Sigmoid colon (tissue), 7 donors: ENCODE results near the gene TRIP13. TPM values are rescaled to one million over a fixed set of nuclear protein-coding genes. Genes with fewer than 3 reads are reported as not detected.

Experiments
- DNase-seq: peaks from one replicate; pipeline ENCODE4 v3.0.0-alpha.2; 2019
- H3K27ac ChIP-seq, 4 donors: fragments of 200-600 bp; sonication (generic); one replicate each; pipeline ENCODE4 v1.5.1; 2016 to 2019; ENCODE audit warnings: mild to moderate bottlenecking in 1 of 4
- H3K27me3 ChIP-seq, 3 donors: fragments of 200-600 bp; sonication (generic); one replicate each; pipeline ENCODE4 v1.5.1; 2019; ENCODE audit warnings: mild to moderate bottlenecking in 1 of 3
- H3K36me3 ChIP-seq, 4 donors: fragments of 200-600 bp; sonication (generic); one replicate each; pipeline ENCODE4 v1.5.1; 2016 to 2019
- H3K4me1 ChIP-seq, 4 donors: fragments of 200-600 bp; sonication (generic); one replicate each; pipeline ENCODE4 v1.5.1; 2017 to 2019
- H3K4me3 ChIP-seq, 4 donors: fragments of 200-600 bp; sonication (generic); one replicate each; pipeline ENCODE4 v1.5.1; 2017 to 2019; ENCODE audit warnings: mild to moderate bottlenecking in 2 of 4, moderate library complexity in 1 of 4
- H3K9me3 ChIP-seq, 4 donors: fragments of 200-600 bp in 3 of 4; sonication (generic) in 3 of 4; one replicate each; pipeline versions ENCODE4 v1.5.1 to v1.6.1; 2013 to 2019
- EP300 ChIP-seq, 4 donors: sonication (generic); formaldehyde crosslinking; IDR thresholded peaks; one replicate each; pipeline ENCODE4 v1.6.1; 2017; ENCODE audit warnings: antibody characterized with exemption in 4 of 4
- POLR2A ChIP-seq, 2 donors: fragments of 450-650 bp; IDR thresholded peaks; one replicate each; pipeline ENCODE4 v1.6.1; 2016; ENCODE audit warnings: antibody characterized with exemption in 2 of 2, mild to moderate bottlenecking in 2 of 2, moderate library complexity in 2 of 2
- POLR2AphosphoS5 ChIP-seq, 4 donors: sonication (generic); formaldehyde crosslinking; IDR thresholded peaks; one replicate each; pipeline ENCODE4 v1.6.1; 2017; ENCODE audit warnings: antibody characterized with exemption in 4 of 4
- WGBS, 2 donors: extraction: QIAGEN DNeasy Blood & Tissue Kit; methylation state at CpG; one replicate each; pipeline ENCODE4 v1.1.7; 2013; 5-methylcytosine and 5-hydroxymethylcytosine counted together
- intact Hi-C: fragments of 100-400 bp; cut with DNase I; formaldehyde crosslinking; loops from one replicate; pipeline ENCODE4 v1.15.1; 2023
- polyA plus RNA-seq, 3 donors: library from polyadenylated mRNA; stranded (reverse); fragments of 200-250 nt; gene quantifications; one replicate each; pipeline ENCODE4 v1.2.3, GENCODE V29; 2013
- total RNA-seq, 4 donors: library from RNA; depleted of rRNA; stranded (reverse); fragments of >200 nt; gene quantifications; one replicate each; pipeline ENCODE4 v1.1.0, GENCODE V29; 2016
- TF ChIP-seq, protein P1 (sequence below), 4 experiments: fragments of 450-650 bp in 3 of 4; fragments of 200-600 bp in 1 of 4; IDR thresholded peaks; one replicate each; pipeline ENCODE4 v1.5.1; 2016 to 2019; ENCODE audit warnings: antibody characterized with exemption in 4 of 4, mild to moderate bottlenecking in 3 of 4, moderate library complexity in 2 of 4
- donor health status: healthy with polysubstance abuse.
- donor health status: Bipolar disorder and iron deficiency.
- donor health status: healthy.

Gene TRIP13
- total and polyA plus RNA-seq, 7 donors: 0.16 to 7.7 (median 1.0) TPM; not detected in 1

DNA sequence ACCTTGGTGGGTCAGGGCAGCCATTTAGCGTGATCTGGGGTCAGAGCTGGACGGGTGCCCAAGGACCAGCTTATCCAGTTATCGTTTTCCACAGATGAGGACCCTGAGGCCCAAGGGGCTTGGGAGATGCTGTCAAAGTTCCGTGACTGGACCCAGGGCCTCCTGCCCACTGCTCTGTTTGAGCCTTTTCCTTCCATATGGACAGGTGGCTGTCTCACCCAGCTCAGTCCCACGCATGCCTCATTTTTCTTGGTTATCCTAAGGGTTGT, 56.5 kb downstream of the TRIP13 start:
- H3K27ac ChIP-seq: no peak overlapping the region
- no peak overlapping the region for H3K4me3 ChIP-seq
- peaks cover 0 to 3% (median 0%) of the 10 kb centered on the region in 3 donors for H3K27me3 ChIP-seq
- TF ChIP-seq POLR2AphosphoS5 (IDR thresholded peaks at IDR 0.05): no peak
- no peak for TF ChIP-seq EP300 (IDR thresholded peaks at IDR 0.05)
- TF ChIP-seq, protein P1, sequence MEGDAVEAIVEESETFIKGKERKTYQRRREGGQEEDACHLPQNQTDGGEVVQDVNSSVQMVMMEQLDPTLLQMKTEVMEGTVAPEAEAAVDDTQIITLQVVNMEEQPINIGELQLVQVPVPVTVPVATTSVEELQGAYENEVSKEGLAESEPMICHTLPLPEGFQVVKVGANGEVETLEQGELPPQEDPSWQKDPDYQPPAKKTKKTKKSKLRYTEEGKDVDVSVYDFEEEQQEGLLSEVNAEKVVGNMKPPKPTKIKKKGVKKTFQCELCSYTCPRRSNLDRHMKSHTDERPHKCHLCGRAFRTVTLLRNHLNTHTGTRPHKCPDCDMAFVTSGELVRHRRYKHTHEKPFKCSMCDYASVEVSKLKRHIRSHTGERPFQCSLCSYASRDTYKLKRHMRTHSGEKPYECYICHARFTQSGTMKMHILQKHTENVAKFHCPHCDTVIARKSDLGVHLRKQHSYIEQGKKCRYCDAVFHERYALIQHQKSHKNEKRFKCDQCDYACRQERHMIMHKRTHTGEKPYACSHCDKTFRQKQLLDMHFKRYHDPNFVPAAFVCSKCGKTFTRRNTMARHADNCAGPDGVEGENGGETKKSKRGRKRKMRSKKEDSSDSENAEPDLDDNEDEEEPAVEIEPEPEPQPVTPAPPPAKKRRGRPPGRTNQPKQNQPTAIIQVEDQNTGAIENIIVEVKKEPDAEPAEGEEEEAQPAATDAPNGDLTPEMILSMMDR (IDR thresholded peaks at IDR 0.05): no peak
- TF ChIP-seq POLR2A (IDR thresholded peaks at IDR 0.05): no peak
- no peaks in the 10 kb centered on the region for H3K9me3 ChIP-seq
- H3K36me3 ChIP-seq: no peaks in the 10 kb centered on the region
- intact Hi-C loops: no loop called here
- peaks cover 0 to 21% (median 18%) of the 10 kb centered on the region in 4 donors for H3K4me1 ChIP-seq
- no peak for DNase-seq
- WGBS, 2 donors: 82 to 88% methylated on average over 5 of the region's 5 CpGs

DNA sequence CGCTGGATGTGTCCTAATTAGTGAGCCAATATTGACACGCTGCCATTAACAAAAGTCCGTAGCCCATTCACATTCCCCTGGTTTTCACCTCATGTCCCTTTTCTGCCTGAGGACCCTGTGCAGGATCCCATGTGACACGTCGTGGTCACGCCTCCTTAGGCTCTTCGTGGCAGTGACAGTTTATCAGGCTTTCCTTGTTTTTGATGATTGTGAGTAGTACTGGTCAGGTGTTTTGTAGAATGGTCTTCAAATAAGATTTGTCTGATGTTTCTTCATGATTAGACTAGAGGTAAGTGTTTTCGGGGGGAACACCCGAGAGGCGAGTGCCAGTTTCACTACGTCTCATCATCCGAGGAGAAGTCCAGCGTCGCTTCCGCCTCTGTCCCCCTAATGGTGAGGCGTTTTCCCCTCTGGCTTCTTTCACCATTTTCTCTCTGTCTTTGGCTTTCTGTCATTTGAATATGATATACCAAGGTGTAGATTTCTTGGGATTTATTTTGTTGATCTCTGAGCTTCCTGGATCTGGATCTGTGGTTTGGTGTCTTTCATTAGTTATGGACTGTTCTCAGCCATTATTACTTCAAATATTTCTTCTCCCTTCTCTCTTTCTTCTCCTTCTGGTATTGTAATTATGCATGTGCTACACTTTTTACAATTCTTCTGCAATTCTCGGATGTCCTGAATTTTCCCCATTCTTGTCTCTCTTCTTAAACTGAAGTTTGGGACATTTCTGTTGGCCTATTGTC, 57.3 kb downstream of the TRIP13 start:
- intact Hi-C loops: no loop called here
- peaks cover 0 to 3% (median 0%) of the 10 kb centered on the region in 3 donors for H3K27me3 ChIP-seq
- 86 to 92% methylated on average over 17 of the region's 17 CpGs for WGBS, 2 donors
- no peak for DNase-seq
- H3K9me3 ChIP-seq: no peaks in the 10 kb centered on the region
- TF ChIP-seq, protein P1 (IDR thresholded peaks at IDR 0.05): no peak
- TF ChIP-seq POLR2AphosphoS5 (IDR thresholded peaks at IDR 0.05): no peak
- no peak for TF ChIP-seq EP300 (IDR thresholded peaks at IDR 0.05)
- TF ChIP-seq POLR2A (IDR thresholded peaks at IDR 0.05): no peak
- H3K27ac ChIP-seq: no peak overlapping the region
- H3K36me3 ChIP-seq: no peaks in the 10 kb centered on the region
- no peak overlapping the region for H3K4me3 ChIP-seq
- peaks cover 0 to 21% (median 18%) of the 10 kb centered on the region in 4 donors for H3K4me1 ChIP-seq

DNA sequence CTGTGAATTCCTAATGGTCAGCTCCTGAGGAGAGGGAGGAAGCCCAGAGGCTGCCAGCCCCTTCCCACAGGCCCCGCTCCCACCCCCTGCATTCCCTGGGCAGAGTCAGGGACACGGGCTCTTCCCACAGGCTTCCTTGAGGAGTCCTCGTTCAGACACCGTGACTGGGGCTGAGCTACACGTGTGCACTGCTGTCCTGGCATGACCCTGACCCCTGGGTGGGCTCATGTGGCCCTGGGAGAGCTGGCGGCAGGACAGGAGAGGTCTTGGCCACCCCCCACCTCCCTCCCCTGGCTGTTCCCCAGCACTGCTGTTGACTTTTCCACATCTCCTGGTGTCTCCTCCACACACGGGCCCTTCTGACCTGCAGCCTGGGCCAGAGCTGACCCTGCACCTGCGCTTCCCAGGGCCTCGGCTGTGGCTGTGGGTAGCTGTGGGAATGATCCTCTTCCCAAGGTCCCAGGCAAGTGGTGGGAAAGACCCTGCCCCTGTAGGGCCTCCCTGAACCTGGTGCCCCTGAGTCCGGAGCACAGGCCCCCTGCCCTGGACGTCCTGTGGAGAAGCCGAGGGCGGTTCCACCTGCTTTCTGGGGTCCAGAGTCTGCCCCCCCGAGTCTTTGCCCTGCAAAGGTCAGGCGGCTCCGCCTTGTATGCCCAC, 59.4 kb downstream of the TRIP13 start:
- Histone ChIP-seq H3K27ac (no peak overlapping the region), H3K27me3 (peaks cover 0 to 3% (median 0%) of the 10 kb centered on the region in 3 donors), H3K36me3 (no peaks in the 10 kb centered on the region), H3K4me1 (peaks cover 0 to 19% (median 16%) of the 10 kb centered on the region in 4 donors), H3K4me3 (no peak overlapping the region), H3K9me3 (no peaks in the 10 kb centered on the region)
- intact Hi-C loops: no loop called here
- DNase-seq: no peak
- 89 to 91% methylated on average over 16 of the region's 16 CpGs for WGBS, 2 donors
- TF ChIP-seq POLR2AphosphoS5 (IDR thresholded peaks at IDR 0.05) (no peak), EP300 (IDR thresholded peaks at IDR 0.05) (no peak), POLR2A (IDR thresholded peaks at IDR 0.05) (no peak)
- TF ChIP-seq, protein P1 (IDR thresholded peaks at IDR 0.05): no peak

DNA sequence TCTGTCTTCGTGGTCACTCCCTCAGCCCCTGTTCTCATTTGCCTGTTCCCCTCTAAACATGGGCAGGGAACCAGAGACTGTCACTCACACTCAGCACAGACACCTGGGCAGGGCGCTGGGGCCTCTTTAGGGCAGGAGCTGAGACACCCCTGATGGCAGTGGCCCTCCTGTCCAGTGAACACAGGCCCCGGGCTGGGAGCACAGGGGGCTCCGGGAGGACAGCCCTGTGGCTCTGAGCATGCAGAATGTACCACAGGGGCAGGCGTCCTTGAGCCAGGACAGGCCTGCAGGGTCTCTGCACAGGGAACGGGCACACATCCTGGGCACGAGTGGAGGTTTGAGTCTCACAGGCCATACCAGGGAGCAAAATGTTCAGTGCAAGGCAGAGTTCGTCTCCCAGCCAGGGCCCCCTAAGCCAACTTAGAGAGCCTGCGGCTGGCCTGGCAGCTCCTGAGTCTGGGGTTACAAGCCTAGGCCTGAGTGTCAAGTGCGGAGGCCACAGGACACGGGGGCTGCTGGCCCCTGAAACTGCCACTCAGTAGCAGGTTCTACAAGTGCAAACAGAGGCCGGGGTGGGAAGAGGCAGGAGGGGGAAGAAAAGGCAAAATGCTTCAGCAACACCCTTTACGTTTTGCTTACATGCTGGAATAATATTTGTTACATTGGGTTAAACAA, 60.0 kb downstream of the TRIP13 start:
- peaks cover 0 to 24% (median 21%) of the 10 kb centered on the region in 4 donors for H3K4me1 ChIP-seq
- H3K4me3 ChIP-seq: no peak overlapping the region
- intact Hi-C loops: no loop called here
- WGBS, 2 donors: 85 to 88% methylated on average over 13 of the region's 13 CpGs
- no peak for DNase-seq
- TF ChIP-seq POLR2A (IDR thresholded peaks at IDR 0.05) (no peak), EP300 (IDR thresholded peaks at IDR 0.05) (no peak), POLR2AphosphoS5 (IDR thresholded peaks at IDR 0.05) (no peak)
- TF ChIP-seq, protein P1 (IDR thresholded peaks at IDR 0.05): no peak
- no peaks in the 10 kb centered on the region for H3K9me3 ChIP-seq
- no peak overlapping the region for H3K27ac ChIP-seq
- H3K36me3 ChIP-seq: no peaks in the 10 kb centered on the region
- peaks cover 0 to 3% (median 0%) of the 10 kb centered on the region in 3 donors for H3K27me3 ChIP-seq
